GM18873 (cell line): ENCODE data around the gene AP2M1.
"Not testable (repeated sequence)": the region's sequence is repeated elsewhere in the genome, so short reads cannot be mapped to it uniquely, and the experiment has no call there.

Source experiments
- ATAC-seq: cut with Tn5 transposase; IDR thresholded peaks from one replicate; pipeline ENCODE4 v1.9.1; 2021; ENCODE audit warnings: mild to moderate bottlenecking, moderate library complexity, moderate number of reproducible peaks; ENCODE audit not compliant: unreplicated experiment, low FRiP score

Gene AP2M1

DNA sequence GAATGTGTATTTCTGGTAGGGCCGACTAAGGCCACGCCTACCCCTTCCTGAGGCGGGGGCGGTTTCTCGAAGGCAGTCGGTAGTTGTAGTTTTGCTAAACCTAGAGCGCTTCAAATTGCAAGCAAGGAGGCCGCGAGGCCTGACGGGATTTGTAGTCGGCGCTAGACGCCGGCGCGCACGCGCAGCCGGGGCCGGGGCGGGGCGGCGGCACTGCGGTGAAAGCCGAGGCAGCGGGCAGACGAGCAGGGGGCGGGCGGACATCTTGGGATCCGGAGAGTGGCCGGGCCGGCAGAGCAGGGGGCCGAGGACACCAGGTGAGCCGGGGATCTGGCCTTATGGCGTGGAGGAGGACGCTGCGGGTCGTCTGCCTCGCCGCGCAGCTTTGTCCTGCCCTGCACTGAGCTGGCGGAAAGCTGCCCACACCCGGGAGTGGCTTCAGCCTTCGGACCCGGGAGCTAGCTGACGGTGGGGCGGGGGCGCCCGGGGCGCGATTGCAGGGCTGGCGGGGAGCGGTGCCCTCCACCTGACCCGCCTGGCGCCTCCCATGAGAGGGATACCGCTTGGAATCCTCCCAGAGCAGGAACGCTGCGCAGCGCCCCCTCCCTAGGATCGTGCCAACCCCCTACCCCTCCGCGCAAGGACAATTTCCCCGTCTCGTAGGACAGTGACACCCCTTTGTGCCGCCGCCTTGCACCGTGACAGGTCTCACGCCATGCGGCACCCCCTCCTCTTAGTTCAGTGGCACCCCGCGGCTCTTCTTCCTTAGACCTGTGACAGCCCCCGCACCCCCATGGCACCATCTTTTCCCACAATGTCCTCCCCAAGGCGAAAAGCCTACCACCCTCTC, at the start of gene AP2M1:
Gene AP2M1 (plus strand): TSS at position 210 of the 847 bp plus-strand sequence. CDS start 2,139 bp downstream, outside the sequence.
- peak; percentile 95 for ATAC-seq

DNA sequence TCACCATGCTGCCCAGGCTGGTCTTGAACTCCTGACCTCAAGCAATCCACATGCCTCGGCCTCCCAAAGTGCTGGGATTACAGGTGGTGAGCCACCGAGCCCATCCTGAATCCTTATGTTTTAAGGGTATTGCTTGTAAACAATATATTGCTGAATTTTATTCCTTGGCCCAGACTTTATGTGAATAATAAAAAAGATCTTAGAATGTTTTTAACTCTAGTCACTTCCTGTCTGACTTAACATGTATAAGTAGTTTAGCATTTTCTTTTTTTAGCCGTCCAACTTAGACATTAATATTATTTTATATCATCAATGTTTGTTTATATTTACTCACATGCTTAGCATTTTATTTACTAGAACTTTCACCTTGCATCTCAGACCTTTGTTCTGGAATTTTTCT, 48.6 kb upstream of the AP2M1 start:
- no peak for ATAC-seq

DNA sequence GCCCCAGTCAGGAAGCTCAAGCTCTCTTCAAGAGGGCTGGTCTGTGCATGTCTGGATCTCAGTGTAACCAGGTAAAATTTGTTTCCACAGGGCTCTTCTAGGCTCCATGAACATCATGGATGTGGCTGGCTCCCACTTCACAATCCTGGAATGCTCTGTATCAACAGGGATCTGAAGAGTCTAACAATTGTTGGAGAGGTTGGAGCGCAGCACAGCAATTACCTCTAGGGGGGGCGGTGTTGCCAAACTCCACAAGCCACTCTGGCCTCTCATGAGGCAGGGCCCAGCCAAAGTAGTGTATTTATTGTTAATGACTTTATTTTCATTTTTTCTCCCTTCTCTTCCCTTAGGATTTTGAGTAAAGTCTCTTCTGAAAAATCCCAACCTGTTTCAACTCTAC, 45.6 kb upstream of the AP2M1 start:
- ATAC-seq, result no peak

DNA sequence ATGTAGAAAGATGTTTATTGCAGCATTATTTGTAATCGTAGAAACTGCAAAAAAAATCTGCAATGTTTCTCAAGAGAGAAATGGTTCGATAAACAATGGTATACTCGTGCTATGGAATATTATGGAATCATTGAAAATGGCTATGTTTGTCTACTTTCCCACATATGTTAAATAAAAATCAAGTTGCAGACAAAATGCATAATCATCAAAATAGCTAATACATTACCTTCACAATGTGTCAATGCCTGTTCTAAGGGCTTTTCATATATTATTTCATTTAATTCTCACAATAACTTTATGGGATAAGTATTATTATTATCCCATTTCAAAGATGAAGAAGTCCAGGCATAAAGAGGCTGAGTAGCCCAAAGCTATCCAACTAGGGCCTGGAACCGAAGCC, 41.7 kb upstream of the AP2M1 start:
- ATAC-seq, result no peak

DNA sequence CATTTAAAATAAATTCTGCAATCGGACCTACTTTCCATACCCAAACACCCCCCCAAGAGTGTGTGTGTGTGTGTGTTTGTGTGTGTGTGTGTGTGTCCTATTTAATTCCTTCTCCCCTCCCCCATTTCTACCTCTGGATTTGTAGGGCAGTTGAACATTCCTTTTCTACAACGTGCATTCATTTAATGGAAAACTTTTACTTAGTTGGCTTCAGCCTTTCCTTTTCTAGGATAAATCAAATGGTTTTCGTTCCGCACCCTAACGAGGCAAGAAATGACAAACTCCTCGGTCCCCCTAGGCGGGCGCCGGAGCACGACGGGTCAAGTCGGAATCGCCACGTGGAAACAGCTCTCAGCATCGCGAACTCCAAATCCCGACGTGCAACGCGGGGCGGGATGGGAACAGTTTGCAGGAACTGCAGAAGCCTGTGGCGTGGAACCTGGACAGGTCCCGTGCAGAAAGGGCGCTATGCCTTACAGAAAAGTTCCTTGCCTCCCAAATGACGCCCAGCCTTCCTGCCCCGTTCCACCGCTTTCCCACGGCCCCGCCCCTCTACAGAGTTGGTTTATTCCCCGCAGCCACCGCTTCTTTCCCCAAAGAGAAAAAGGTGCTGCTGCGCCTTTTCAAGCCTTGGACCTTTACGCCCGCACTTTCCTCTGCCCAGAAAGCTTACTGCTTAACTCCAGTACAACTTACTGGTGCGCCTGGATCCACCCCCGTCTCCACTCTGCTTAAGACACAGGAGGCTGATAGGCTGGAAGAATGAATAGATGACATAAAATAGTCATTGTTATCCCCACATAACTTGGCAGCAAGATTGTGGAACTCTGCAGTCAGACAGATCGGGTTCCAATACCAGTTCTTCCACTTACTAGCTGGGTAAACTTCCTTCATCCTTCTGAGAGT, 40.6 kb upstream of the AP2M1 start:
- no peak for ATAC-seq

DNA sequence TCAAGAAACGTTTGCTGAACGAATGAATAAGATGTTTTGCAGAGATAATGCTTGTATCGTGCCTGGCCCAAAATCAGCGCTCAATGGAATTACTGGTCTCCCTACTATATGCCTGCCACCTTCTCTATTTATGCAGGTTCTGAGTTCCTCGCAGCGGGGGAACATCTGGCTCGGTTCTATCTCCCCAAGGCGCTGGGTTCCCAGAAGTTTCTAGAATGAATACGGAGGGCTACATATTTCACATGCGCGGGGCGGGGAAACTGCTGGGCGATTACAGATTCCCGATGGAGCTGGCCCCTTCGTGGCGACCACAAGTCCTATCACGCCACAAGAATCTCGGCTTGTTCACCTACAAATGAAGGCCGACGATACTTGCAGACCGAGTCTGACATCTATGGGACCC, 39.9 kb upstream of the AP2M1 start:
- peak; percentile 4 for ATAC-seq

DNA sequence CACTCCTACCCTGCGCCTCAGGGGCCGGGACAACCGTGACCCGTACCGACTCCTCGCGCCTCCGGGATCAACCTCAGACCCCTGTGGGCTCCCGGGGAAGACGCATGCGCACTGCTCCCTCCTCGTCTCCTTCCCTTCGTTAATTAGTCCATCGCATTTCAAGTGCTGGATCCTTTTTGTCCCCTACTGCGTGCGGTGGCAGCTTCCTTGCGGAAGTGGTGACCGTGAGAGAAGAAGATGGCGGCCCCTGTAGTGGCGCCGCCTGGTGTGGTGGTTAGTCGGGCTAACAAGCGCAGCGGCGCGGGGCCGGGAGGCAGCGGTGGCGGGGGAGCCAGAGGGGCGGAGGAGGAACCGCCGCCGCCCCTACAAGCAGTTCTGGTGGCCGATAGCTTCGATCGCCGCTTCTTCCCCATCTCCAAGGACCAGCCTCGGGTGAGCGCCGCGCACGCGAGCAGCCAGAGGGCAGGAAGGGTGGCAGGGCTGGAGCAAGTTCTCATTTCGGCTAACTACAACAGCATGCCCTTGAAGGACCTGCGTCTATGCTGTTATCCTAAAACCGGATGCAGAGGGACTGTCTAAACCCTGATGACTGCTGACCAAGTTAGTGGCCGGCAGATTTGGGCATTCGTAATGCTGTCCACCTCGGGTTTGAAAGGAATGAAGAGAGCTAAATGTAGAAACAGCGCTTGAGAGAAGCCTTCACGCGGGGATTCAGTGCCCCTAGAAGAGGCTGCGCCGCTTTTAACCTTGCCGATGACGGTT, 39.3 kb upstream of the AP2M1 start, which contains the start of gene EIF2B5:
Gene EIF2B5 (plus strand): TSS at position 210 of the 762 bp plus-strand sequence. CDS start 28 bp downstream, at position 238.
- ATAC-seq, result peak; percentile 90

DNA sequence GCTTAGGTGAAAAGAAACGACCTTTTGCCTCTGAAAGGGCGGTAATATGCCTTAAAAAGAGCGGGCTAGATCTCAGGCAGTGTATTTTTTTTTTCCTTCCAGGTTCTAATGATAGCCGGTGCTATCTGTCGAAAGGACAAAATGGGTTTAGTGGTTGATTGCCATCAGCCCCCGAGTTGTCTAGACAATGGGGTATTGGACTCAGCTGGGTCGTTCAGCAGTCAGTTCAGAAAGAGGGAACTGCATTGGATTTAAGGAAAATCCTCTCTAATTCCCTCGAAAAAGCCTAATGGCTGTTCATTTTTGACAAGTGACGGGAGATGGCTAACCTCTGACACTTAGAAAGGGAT, 38.8 kb upstream of the AP2M1 start:
- ATAC-seq, result no peak

DNA sequence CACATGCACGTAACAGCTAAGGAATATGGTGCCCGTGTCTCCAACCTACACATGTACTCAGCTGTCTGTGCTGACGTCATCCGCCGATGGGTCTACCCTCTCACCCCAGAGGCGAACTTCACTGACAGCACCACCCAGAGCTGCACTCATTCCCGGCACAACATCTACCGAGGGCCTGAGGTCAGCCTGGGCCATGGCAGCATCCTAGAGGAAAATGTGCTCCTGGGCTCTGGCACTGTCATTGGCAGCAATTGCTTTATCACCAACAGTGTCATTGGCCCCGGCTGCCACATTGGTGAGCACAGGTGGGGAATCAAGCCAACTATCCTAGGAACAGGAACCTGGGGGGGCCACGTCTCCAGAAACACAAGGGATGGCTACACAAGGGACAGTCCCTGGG, 34.2 kb upstream of the AP2M1 start:
- ATAC-seq, result no peak

DNA sequence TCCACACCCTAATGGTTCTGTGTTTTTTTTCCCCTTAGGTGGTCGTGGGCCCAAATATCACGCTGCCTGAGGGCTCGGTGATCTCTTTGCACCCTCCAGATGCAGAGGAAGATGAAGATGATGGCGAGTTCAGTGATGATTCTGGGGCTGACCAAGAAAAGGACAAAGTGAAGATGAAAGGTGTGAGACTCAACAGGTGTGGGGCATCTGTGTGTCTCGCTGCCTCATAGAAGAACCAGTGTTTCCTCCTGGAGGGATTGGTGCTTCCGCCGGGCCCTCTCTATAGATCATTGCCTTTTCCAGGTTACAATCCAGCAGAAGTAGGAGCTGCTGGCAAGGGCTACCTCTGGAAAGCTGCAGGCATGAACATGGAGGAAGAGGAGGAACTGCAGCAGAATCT, 32.5 kb upstream of the AP2M1 start:
- ATAC-seq, result no peak

DNA sequence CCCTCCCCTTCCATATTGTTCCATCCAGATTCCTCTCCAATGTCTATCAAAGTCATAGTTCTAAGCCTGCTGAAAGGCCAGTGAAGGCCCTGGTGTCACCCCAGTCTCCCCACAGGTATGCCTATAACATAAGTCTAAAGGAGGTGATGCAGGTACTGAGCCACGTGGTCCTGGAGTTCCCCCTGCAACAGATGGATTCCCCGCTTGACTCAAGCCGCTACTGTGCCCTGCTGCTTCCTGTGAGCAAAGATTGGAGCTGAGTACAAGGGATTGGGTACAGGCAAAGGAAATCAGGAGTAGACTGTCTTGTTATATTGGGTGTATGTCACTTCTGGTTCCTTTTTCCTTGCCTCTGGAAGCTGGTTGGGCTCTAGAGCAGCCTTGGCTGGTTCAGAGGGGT, 31.3 kb upstream of the AP2M1 start:
- ATAC-seq, result no peak

DNA sequence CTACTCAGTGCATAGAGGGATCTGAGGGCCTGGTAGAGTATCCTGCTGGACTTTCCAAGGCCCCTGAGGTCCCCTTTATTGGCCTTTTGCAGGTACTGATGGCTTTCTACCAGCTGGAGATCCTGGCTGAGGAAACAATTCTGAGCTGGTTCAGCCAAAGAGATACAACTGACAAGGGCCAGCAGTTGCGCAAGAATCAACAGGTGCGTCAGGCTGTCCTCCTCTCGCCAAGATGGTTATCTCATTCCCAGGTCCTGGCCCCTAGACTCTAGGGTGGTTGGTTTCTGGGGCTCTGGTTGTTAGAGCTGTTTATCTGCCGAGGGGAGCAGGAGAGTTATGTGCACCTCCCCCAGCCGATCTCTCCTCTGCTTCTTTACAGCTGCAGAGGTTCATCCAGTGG, 30.1 kb upstream of the AP2M1 start:
- no peak for ATAC-seq

DNA sequence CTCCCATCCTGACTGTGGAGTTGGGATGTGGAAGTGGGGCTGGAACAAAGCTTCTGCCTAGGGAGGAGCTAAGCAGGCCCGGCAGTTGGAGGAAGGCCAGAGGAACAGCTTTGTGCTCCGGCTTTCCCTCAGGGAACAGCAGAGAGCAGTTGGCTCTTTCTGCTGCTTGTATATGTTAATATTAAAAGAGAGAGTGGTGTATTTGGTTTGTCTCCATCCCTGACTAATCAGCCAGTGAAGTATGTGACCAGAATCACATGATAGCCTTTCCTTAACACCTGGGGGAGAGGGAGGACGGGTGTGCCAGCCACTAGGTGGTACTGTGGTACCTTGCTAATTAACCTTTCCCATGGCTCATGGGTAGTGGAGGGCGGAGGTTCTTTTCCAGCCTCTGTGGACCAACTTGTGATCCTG, 29.5 kb upstream of the AP2M1 start:
- ATAC-seq, result no peak

DNA sequence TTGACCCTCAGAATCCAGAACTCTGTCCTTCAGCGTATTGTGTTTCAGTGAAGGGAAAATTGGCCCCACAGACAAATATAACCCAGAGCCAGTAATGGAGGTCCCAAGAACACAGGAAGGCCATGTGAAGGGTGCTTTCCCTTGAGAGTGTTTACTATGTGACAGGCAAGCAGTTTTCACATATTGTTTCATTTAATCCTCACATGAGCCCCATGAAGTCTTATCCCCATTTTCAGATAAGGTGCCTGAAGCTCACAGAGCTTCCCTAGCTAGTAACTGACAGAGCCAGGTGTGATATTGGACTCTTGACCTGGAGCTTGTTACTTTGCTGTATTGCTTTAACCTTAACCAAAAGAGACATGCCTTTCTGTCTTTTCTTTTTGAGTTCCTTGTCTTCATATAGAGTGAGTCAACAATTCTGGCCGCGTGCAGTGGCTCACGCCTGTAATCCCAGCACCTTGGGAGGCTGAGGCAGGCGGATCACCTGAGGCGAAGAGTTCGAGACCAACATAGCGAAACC, 28.8 kb upstream of the AP2M1 start:
- no peak for ATAC-seq

DNA sequence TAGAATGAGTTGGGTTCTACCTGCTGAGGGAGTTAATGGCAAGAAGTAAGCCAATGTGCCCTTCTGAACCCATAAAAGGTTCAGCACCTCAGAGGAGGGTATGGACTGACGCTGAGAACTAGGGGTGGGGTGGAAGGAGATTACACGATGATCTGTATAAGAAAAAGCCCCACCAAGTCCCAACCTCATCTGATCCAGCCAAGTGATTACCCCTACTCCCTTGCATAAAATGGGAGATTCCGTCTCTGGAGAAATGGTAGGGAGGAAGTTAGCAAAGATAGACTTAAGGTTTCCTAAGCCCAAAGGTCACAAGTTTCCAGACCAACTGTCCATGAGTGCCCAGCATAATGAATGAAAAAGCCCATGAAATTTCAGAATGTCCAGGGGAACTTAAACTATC, 26.6 kb upstream of the AP2M1 start:
- ATAC-seq, result no peak

DNA sequence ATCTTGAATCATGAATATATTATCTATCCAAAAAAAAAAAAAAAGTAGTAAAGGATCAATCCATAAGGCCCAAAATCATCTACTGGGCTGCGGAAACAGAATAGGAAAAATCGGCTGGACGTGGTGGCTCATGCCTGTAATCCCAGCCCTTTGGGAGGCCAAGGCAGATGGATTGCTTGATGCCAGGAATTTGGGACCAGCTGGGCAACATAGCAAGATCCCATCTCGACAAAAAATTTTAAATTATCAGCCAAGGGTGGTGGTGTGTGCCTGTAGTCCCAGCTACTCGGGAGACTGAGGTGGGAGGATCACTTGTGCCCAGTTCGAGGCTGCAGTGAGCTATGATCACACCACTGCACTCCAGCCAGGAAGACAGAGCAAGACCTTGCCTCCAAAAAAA, 25.5 kb upstream of the AP2M1 start:
- no peak for ATAC-seq

DNA sequence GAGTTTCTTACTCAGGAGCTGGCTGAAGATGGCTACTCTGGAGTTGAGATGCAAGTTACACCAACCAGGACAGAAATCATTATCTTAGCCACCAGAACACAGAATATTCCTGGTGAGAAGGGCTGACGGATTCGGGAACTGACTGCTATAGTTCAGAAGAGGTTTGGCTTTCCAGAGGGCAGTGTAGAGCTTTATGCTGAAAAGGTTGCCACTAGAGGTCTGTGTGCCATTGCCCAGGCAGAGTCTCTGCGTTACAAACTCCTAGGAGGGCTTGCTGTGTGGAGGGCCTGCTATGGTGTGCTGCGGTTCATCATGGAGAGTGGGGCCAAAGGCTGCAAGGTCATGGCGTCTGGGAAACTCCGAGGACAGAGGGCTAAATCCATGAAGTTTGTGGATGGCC, 24.9 kb upstream of the AP2M1 start:
- ATAC-seq, result not testable (repeated sequence)

DNA sequence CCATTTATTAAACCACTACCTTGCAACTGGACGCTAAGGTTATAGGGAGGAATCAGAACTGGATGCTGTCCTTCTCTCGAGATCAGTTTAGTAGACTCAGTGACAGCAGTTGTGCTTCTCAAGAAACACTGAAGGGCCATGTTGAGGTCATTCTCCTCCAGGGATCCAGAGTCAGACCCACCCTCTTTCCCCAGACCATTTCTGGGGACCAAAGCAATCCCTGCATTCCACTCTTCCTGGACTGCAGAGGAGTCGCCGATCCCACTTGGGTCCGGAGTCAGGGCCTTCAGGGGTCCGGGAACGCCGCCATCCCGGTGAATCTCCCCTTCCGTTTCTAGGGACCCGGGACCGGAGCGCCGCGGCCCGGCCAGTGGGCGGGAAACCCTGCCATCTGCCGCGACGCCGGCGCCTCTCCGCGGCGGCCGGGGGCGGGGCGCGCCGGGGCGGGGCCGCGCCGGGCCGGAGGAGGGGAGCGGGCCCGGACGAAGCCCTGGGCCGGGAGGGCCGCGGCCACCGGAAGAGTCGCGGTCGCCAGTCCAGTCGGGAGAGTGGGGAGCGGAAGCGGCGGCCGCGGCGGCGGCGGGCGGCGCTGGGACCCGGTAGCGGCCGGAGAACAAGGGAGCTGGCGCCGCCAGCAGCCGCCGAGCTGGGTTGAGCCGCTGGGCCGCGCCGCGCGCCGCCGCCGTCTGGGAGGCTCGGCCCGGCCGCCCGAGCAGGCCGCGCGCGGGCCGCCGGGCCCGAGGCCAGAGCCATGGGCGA, 19.6 kb upstream of the AP2M1 start, which contains the start of gene DVL3:
Gene DVL3 (plus strand): TSS at position 493 of the 759 bp plus-strand sequence. CDS start 259 bp downstream, at position 752.
- ATAC-seq, result peak; percentile 45

DNA sequence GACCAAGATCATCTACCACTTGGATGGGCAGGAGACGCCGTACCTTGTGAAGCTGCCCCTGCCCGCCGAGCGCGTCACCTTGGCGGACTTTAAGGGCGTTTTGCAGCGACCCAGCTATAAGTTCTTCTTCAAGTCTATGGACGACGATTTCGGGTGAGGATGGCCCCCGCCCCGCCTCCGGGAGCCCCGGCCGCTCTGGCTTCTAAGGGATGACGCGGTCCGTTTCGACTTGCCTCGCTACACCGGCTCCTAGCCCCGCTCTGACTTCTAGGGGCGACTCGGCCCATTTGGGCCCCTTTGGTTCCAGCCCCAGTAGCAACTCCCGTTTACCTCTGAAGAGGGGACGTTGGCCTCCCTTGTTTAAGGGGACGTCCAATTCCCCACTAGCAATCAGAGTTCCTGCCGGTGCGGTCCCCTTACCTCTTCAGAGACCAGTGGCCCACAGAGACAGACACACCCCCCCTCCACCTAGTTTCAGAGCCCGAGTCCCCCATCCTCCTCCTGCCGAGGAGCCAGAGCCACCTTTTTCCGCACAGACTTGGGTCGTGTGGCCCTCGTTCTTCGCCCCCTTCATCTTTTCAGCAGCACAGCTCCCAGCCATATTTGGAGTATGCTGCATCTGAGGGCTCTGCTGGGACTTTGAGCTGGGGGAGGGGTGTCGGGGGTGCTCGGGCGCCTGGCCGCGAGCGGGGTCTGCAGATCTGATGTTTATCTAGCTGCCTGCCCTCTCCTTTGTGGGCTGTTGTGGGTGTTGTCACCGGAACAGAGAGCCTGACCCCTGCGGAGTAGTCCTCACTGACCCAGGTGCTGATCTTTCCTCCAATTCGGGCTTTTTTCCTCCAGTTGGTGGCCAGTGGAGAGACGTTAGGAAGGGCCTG, 18.8 kb upstream of the AP2M1 start:
- peak; percentile 10 for ATAC-seq
